ENCODE data around the gene CUEDC1. TPM values are rescaled to one million over a fixed set of nuclear protein-coding genes. Genes with fewer than 3 reads are reported as not detected.

CUEDC1 gene
- total RNA-seq, 1 donor from 2014 or later, result 37.0 TPM

- H3K4me1 Mint-ChIP-seq, result peaks cover 60% of the 10 kb centered on the region
- peak overlapping the region; percentile 98 for H3K27ac Mint-ChIP-seq
- no peaks in the 10 kb centered on the region for H3K27me3 Mint-ChIP-seq (ENCODE audit: low read depth)
- peak overlapping the region; percentile 20 for H3K4me3 Mint-ChIP-seq
- no peaks in the 10 kb centered on the region for H3K36me3 Mint-ChIP-seq
- no peak for DNase-seq (ENCODE audit: low spot score in 2 of 2, unreplicated experiment in 2 of 2)
- no peaks in the 10 kb centered on the region for H3K9me3 Mint-ChIP-seq
- no peak for TF ChIP-seq CTCF (IDR thresholded peaks at IDR 0.05; ENCODE audit: unreplicated experiment)
These were observed 19.1 kb downstream of the CUEDC1 start for GRCh38 chr17:57935833-57936807.

DNA sequence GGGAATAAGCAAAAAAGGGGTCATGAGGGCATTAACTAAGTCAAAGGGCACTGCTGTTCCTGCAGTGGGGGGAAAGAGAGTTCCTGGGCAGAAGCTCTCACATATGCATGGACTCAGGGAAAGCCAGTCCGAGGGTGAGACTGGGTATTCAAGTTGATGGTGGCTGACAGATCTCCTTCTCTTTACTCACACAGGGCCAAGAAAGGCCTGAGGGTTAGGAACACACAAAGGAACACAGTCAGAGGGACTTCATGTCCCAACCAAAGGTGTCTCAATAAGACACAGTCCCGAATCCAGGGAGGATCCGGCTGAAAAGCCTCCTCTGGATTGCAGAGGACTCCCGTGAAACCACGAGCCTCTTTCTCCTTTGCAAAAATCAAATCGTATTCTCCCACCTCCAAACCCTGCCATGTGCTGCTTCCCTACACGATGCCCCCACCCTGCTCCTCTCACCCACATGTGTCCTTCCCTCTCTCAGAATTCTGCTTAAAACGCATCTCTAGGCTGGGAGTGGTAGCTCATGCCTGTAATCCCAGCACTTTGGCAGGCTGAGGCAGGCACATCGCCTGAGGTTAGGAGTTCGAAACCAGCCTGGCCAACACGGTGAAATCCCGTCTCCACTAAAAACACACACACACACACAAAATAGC lies 23.6 kb downstream of the CUEDC1 start:
- no peak for DNase-seq (ENCODE audit: low spot score in 2 of 2, unreplicated experiment in 2 of 2)
- no peaks in the 10 kb centered on the region for H3K36me3 Mint-ChIP-seq
- H3K4me1 Mint-ChIP-seq, result peaks cover 59% of the 10 kb centered on the region
- no peak overlapping the region for H3K4me3 Mint-ChIP-seq
- TF ChIP-seq CTCF (IDR thresholded peaks at IDR 0.05; ENCODE audit: unreplicated experiment), result no peak
- H3K27me3 Mint-ChIP-seq (ENCODE audit: low read depth), result no peaks in the 10 kb centered on the region
- H3K27ac Mint-ChIP-seq, result no peak overlapping the region
- no peaks in the 10 kb centered on the region for H3K9me3 Mint-ChIP-seq

DNA sequence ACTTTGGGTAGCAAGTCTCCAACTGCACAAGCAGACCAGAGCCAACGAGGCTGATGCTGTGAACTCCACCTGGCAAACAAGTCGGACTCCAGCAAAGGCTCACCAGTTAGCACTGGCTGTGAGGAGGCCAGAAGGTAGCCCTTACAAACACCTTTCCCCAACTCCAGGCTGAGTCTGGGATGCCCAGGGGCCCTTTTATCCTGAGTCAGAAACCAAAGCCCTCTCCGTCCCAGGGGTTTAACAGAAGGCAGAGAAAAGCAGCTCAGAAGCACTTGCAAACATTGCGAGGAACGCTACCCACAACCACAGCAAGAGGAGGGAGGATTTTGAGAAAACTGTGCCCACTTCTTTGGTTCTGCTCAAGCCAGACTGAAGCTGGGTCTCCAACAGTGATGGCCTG lies 25.0 kb downstream of the CUEDC1 start:
- Mint-ChIP-seq H3K27ac (peak overlapping the region; percentile 39), H3K4me3 (no peak overlapping the region), H3K36me3 (no peaks in the 10 kb centered on the region), H3K9me3 (no peaks in the 10 kb centered on the region), H3K4me1 (peaks cover 51% of the 10 kb centered on the region), H3K27me3 (ENCODE audit: low read depth) (no peaks in the 10 kb centered on the region)
- no peak for DNase-seq (ENCODE audit: low spot score in 2 of 2, unreplicated experiment in 2 of 2)
- no peak for TF ChIP-seq CTCF (IDR thresholded peaks at IDR 0.05; ENCODE audit: unreplicated experiment)

DNA sequence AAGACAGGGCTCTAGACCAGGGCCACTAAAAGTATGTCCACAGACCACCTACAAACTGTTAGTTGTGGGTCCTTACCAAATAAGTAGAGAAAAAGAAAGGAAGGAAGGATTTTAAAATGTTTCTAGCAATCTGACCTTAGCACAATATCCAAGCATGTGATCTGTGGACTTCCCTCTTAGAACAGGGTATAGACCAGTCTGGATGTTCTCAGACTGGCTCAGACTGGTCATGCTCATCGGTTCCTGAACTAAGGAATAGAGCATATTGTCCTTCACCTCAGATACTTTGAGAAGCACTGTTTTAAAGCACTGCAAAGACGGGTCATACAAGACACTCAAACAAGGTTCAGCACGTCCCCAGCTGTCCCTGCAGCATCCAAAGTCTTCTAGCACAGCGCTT lies 25.8 kb downstream of the CUEDC1 start:
- no peak for DNase-seq (ENCODE audit: low spot score in 2 of 2, unreplicated experiment in 2 of 2)
- H3K27ac Mint-ChIP-seq, result peak overlapping the region; percentile 53
- TF ChIP-seq CTCF (IDR thresholded peaks at IDR 0.05; ENCODE audit: unreplicated experiment), result no peak
- H3K4me1 Mint-ChIP-seq, result peaks cover 53% of the 10 kb centered on the region
- peaks cover under 1% of the 10 kb centered on the region for H3K36me3 Mint-ChIP-seq
- H3K27me3 Mint-ChIP-seq (ENCODE audit: low read depth), result no peaks in the 10 kb centered on the region
- no peaks in the 10 kb centered on the region for H3K9me3 Mint-ChIP-seq
- H3K4me3 Mint-ChIP-seq, result no peak overlapping the region

DNA sequence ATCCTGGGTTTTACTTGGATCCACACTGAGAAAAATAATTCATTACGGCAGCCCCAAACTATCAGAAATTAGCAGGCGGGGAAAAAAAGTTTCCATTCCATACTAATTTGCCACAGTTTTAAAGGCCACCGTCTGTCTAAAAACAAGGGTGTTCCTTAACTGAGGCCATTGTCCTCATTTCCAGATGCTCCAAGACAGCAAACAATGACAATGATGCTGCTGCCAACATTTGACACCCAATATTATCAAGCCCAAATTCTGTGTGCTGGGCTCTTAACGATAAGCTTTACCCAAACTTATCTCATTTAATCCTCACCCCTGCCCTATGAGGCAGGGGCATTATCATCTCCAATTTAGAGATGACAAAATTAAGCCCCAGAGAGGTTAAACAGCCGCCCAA lies 26.3 kb downstream of the CUEDC1 start:
- no peak overlapping the region for H3K4me3 Mint-ChIP-seq
- H3K27ac Mint-ChIP-seq, result peak overlapping the region; percentile 53
- H3K9me3 Mint-ChIP-seq, result no peaks in the 10 kb centered on the region
- H3K27me3 Mint-ChIP-seq (ENCODE audit: low read depth), result no peaks in the 10 kb centered on the region
- H3K4me1 Mint-ChIP-seq, result peaks cover 53% of the 10 kb centered on the region
- no peak for DNase-seq (ENCODE audit: low spot score in 2 of 2, unreplicated experiment in 2 of 2)
- no peak for TF ChIP-seq CTCF (IDR thresholded peaks at IDR 0.05; ENCODE audit: unreplicated experiment)
- H3K36me3 Mint-ChIP-seq, result peaks cover 2% of the 10 kb centered on the region

All from mesothelial cell of epicardium (in vitro differentiated cells).